NCI-H524 (cell line): ENCODE data around the gene GID8.

ENCODE experiments used
- DNase-seq, 2 experiments: peaks; one replicate each; lab custom pipeline; 2025; lab: John Stamatoyannopoulos, UW

Gene GID8

DNA sequence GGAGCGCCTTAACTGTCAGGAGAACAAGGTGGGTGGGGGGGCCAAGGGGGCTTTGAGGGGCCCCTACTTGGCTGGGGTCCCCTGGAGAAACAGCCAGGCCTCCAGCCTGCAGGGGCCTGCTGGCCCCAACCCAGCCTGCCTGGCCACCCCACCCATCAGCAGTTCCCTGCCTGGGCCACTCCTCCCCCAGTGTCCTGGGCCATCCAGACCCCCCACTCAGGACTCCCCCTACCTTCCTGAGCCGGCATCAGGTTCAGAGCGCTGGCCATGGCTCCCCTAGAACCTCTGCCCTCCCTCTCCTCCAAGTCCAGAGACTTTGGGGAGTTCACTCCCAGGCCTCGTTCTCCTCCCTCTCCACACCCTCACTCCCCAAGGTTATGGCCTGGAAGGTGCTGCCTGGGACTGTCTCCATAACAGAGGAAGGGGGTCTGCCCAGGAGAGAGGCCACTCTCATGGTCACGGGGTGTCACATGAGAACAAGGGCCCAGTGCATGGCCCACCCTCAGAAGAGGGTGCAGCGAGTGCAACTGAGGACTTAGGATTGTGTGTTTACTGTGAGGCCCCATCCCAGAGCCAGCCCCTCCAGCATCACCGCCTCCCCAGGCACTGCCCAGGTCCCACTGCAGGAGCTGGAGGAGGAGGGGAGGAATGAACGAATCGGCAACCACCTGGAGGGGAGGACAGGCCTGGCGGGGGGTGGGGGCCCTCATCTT, 20.6 kb downstream of the GID8 start:
- DNase-seq: no peak

DNA sequence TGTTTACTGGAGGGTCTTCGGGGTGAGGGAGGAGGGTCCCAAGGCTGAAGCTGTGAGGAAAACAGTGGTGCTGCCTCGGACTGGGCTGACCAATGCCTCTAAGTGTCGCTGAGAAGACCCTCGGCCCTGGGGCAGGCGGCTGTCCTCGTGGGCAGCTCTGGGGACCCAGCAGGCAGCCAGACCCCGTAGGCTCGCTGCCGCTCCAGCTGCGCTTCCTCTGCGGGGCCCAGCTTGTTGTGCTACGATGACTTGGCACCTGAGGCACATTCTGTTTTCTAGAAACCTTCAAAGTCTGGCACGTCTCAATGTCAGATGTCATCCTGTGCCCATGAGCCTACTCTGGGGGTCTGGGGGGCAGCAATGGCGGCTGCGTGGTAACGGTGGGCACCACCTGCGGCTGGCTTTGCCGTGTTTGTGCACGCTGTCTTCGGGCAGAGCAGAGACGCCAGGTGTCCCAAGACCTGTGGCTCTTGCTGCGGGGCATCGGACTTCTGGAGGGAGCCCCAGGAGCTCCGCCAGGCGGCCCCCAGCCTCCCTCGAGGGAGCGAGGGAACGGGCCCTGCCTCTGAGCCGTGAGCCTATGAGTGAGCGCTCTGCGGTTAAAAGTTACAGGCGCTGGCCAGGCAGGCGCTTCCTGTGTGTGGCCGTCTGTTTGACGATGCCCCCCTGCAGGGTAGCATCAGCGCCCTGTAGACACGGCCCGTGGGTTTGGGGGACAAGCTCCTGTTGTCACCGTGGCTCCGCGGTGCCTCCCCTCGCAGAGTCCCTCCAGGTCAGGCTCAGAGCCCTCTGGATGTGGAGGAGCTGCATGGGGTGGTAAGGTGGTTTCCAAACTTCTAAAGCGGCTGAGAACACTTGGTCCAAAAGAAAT, 21.4 kb downstream of the GID8 start:
- no peak for DNase-seq

DNA sequence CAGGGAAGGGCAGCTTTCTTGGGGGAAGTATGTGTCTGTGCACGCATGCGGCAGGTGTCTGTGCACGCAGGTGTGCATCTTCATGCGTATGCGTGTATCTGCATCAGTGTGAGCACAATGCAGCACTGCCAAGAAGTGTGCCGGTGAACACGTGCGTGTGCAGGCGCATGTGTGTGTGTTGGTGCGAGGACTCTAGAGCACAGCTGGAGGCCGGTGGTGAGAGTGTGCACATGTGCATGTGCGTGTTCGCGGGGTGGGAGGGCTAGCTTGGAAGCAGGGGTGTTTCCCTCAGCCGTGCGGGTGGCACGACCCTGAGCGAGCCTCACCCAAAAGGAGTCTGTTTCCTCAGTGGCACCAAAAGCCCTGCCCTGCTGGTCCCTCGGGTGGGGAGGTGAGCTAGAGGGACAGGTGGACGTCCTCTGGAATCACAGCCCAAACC, 22.1 kb downstream of the GID8 start:
- DNase-seq: no peak

DNA sequence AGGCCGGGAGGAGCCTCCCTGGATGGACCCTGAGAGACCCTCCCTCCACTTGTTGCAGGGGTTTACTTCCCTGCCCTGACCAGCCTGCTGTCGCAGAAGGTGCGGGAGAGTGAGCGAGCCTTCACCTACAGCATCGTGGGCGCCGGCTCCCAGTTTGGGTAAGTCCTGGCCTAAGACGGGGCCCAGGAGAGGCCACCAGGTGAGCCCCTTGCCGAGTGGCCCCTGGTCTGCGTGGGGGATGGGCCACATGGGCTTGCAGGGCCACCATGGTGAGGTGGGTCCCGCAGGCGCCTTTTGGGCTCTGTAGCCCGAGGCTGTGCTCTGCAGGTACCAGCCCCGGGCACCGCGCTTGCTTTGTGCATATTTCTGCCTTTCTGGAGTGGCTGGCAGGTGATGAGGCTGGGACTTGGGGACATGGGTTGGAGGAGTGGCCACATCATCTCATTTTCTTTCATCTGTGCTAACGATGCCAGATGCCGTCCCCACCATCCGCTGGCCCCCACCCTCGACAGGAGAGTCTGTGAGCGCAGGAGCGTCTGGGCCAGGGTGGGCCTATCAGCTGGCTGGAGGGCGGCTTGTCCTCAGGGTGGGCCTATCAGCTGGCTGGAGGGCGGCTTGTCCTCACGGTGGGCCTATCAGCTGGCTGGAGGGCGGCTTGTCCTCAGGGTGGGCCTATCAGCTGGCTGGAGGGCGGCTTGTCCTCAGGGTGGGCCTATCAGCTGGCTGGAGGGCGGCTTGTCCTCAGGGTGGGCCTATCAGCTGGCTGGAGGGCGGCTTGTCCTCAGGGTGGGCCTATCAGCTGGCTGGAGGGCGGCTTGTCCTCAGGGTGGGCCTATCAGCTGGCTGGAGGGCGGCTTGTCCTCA, 22.7 kb downstream of the GID8 start:
- DNase-seq: peak; percentile 88 to 94

DNA sequence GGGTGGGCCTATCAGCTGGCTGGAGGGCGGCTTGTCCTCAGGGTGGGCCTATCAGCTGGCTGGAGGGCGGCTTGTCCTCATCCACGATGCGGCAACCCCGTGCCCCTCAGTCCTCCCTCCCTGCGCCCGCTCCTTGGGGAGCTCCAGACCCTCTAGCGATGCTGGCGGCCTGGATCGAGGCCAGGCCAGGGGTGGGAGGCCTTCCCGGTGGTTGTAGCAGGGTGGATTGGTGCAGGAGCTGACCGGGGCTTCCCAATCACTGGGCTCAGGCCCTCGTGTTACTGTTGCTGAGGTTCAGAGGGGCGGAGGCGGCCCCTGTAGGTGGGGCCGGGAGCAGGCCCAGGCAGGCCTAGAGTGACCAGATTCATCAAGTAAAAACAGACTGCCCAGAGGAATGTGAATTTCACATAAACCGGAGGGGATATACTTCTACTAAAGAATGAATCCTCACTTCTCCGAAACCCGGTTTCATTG, 23.4 kb downstream of the GID8 start:
- peak; percentile 75 to 76 for DNase-seq

DNA sequence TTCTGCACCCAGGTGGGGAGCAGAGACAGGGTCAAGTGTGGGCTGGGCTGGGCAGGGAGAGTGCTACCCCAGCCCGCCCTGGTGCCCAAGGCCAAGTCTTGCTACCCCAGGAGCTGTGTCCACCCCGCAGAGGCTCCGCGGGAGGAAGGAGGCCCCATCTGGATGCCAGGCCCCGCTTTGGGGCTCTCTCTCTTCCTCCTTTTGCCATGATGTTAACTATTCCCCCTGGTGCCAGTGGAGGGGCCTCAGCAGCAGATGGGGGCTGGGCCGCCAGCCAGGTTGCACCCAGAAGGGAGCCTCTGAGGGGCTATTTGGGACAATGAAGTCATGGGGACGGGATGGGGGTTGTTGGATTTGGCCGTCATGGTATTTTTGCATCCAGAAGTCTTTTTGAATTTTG, 23.9 kb downstream of the GID8 start:
- DNase-seq: no peak

DNA sequence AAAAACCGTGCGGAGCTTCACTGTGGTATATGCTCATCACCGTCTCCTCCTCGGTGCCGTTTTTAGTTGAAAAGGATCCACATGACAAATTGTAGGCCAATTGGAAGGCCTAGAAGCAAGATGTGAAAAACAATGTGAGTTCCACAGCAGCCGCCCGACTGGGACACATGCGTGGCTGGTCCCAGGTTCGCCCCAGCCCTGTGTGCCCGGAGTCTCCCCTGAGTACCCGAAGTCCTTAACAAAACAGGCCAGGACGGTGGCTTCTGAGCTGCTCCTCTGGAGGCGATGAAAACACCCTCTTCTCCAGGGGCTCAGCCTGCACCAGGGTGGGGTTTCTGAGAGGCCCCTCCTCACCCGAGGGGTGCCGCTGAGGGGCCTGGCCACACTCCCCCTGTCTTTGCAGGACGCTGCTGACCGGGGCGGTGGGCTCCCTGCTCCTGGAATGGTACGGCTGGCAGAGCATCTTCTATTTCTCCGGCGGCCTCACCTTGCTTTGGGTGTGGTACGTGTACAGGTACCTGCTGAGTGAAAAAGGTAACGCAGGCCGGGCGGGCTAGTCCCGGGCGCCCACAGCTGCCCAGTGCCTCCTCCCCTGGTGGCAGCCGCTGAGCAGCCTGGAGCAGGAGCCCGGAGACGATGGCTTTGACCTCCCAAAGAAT, 24.4 kb downstream of the GID8 start:
- DNase-seq: no peak

DNA sequence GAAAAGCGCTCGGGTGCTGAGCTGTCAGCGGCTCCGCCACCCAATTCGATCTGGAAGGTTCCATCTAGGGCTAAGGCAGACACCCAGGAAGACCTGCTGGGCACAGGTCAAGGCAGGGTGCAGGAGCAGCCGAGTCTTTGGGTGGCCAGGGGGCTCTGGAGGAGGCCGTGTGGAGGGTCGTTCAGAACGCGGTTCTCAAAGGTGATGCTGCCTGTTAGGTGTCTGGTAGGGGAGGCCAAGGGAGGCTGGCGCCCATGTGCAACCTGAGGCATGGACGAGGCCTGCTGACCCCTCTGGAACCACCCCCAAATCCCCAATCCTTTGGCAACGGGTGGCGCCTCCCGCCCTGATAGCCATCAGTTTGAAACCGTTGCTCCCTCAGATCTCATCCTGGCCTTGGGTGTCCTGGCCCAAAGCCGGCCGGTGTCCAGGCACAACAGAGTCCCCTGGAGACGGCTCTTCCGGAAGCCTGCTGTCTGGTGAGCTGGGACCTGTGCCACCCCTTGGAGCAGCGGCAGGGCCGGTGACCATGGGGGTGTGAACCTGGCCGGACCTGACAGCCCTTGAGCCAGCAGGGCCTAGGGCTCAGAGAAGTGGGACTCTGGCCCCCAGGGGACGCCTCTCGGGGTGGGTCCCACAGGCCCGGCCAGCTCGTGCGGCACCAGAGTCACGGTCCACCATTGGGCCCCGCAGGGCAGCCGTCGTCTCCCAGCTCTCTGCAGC, 25.1 kb downstream of the GID8 start:
- no peak for DNase-seq

DNA sequence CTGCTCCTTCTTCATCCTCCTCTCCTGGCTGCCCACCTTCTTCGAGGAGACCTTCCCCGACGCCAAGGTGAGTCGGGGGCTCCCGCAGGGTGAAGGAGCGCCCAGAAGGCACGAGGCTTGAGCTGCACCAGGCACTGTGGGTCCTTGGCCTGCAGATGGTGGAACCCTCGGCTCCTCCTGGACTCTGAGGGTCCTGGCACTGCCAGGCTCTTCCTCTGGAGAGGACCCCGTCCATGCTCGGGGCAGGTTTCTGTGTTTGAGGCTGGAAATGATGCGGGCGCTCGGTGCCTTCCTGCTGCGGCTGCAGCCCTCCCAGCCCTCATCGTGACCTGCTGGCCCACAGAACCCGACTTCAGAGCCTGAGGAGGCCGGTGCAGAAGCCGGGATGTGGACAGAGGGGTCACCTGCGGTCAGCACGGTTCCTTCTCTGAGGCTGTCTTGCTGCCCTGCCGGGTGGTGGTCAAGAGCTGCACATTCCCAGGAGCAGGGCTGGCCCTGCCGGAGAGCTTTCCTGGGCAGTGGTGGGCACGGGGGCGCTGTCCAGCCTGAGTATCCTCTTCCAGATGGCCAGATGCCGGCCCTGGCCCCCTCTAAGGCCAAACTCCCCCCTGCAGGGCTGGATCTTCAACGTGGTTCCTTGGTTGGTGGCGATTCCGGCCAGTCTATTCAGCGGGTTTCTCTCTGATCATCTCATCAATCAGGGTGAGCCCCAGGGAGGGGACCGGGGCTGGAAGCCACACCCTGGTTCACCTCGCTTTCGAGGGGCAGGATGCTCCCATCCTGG, 25.9 kb downstream of the GID8 start:
- no peak for DNase-seq

DNA sequence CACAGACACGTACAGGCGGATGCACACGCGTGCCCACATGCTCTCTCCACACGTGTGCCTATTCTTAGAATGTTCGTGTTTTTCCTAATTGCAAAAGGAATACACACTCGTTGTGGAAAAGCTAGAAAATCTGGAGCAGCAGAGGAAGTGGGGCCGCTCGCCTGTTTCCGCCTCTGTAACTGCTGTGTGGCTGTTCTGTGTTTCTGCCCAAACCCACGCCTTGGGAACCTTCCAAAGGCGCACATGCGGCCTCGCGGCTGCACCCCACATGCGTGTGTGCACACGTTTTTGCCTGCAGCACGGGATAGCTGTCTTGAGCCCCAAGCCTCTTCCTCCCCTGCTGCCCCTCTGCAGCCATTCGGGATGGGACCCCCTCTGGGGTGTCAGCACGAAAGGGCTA, 26.8 kb downstream of the GID8 start:
- no peak for DNase-seq

DNA sequence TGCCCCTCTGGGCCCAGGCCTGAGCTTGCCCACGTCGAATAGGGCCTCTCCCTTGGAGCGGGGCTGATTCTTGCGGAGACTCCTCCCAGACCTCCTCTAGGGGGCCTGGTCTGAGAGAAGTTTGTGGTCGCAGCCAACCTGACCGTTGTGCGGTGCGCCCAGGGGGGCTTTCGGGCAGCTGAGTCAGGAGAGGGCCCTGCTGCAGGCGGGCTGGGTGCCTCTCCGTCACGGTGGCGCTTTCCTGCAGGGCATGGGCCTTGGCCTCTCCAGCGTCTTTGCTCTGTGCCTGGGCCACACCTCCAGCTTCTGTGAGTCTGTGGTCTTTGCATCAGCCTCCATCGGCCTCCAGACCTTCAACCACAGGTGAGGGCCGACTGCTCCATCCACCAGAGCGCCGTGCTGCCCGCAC, 27.4 kb downstream of the GID8 start:
- DNase-seq: no peak

DNA sequence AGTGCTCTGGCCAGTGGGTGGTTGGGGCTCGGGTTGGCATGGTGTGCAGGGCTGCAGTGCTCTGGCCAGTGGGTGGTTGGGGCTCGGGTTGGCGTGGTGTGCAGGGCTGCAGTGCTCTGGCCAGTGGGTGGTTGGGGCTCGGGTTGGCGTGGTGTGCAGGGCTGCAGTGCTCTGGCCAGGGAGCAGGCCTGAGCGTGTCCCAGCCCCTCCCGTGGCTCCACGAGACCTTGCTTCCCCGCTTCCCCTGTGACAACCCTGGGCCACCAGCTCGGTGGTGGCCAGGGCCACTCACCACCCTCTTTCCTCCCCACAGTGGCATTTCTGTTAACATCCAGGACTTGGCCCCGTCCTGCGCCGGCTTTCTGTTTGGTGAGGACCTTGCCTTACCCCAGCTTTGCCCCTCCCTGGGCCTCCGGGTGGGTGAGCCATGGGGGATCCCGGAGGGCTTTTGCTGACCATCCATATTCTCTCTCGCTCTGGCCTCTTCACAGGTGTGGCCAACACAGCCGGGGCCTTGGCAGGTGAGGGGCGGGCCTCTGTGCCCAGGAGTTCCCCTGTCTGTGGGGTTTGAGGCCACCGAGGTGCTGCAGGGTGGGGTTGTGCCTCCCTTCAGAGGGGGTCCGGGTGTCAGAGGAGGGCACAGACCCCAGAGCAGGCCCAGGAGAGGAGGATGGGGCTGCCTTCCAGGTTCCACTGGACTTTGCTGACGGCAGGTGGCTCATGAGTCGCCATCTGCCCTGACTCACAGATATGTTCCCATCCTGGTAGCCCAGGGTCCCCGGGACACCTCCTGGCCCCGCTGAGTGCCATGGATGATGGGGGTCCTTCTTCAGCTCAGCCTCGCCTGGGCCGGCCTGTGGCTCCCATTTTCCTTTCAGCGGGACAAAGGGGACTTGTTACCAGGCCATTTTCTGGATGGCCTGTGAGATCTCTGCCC, 28.5 kb downstream of the GID8 start:
- no peak for DNase-seq

DNA sequence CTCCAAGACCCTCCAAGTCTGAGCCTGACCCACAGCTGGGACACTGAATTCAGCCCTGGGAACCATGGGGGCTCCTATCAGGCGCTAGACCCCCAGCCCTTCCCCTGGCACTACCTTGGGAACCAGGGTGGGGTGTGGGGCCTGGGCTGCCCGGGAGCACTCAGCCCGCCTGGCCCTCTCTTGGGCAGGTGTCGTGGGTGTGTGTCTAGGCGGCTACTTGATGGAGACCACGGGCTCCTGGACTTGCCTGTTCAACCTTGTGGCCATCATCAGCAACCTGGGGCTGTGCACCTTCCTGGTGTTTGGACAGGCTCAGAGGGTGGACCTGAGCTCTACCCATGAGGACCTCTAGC, 29.2 kb downstream of the GID8 start:
- no peak for DNase-seq

DNA sequence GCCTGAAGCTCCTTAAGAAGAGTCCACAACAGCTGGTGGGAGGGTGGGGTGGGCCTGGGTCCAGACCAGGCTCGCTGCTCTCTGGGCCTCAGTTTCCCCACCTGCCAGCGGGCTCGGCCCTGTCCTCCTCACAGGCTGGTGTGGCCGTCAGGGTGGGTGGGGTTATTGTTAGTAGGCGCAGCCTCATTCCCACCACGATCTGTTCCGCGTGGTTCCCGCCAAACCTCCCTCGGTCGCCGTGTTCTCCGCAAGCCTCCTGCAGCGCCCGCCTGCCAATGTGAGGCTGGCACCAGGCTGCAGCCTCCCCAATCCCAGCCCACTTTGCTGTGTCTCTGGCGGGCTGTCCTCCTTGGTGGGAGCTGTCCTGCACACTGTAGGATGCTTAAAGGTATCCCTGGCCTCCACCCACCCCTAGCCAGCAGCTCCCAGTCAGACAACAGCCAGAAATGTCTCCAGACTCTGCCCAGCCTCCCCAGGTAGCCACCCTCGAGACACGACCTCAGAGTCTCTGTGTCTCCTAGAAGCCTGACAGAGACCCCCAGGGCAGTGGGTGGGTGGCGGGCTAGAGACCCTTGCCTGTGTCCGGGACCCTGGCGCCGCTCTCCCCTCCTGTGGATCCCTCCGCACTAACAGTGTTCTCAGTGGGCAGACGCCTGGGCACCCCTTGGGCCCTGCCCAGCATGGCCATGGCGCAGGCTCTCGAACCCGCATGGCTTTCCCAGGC, 29.8 kb downstream of the GID8 start:
- no peak for DNase-seq

DNA sequence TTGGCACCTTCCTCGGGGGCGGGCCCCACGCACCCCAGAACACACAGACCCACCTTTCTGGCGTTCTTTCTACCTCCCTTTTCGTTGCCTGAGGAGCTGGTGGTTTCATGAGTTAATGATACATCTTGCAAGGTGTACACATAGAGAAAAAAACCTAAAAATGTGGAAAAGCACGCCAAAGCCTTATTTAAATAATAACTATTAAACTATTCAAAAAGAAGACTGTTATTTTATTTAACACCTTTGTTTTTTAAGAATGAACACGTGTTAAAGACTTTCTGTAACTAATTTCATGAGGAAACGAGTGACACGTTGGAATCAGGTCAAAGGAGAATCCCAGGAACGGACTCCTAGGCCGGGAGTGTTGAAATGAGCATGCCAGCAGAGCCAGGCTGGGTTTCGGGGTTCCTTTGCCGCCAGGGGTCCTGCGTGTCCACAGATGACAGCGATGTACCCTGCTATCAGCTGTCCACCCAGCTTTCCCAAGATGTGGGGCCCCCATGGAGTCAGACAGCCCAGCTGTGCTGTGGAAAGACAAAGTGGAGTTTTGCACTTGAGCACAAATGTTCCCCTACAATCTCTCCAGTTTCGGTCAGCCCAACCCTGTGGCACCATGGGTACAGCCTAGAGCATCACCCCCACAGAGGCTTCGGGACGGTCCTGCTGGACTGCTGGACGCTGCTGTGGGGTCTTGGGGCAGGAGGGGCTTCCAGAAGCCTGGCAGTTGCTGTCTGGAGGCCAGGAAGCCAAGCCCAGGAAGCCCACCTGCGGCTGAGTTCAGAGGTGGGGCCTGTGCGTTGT, 30.6 kb downstream of the GID8 start:
- DNase-seq: no peak

DNA sequence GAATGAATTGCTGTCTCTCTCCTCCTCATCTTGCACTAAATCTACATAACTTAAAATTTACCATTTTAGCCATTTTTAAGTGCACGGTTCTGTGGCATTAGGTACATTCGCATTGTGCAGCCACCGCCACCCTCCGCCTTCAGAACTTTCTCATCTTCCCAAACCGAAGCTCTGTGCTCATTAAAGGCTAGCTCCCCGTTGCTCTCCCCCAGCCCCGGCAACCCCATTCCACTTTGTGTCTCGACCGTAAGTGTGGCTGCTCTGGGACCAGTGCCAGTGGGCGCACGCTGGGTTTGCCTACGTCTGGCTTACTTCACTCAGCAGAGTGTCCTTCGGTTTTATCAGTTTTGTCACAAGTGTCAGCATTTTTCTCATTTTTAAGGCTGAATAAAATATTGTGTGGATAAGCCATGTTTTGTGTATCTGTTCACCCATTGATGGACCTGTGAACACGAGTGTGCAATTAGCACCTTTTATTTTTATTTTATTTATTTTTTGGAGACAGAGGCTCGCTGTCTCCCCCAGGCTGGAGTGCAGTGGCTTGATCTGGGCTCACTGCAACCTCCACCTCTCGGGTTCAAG, 31.3 kb downstream of the GID8 start:
- no peak for DNase-seq

DNA sequence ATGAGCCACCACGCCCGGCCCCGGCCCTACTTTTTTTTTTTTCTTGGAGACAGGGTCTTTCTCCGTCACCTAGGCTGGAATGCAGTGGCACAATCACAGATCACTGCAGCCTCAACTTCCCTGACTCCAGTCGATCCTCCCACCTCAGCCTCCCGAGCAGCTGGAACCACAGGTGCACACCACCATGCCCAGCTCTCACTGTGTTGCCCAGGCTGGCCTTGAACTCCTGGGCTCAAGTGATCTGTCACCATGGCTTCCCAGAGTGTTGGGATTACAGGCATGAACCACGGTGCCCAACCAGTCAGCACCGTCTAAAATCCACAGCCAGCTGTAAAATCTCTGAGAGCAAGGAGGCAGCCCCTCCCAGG, 32.0 kb downstream of the GID8 start:
- no peak for DNase-seq
